IMR-90 (cell line): ENCODE data around the gene HOXC6. TPM values are rescaled to one million over a fixed set of nuclear protein-coding genes. Genes with fewer than 3 reads are reported as not detected.

ENCODE experiments used
- ATAC-seq: fragments of 200-7000 bp; cut with Tn5 transposase; 2 replicates; pipeline ENCODE4 v1.9.1; 2020; ENCODE audit warnings: low read depth, mild to moderate bottlenecking, moderate library complexity
- BruUV-seq: library from RNA; stranded (reverse); fragments of 400-500 nt; replicated peaks from 2 replicates; lab custom pipeline; 2021; lab: Mats Ljungman, UMichigan
- CTCF ChIA-PET: fragments of 300-600 bp; formaldehyde crosslinking; extraction: SDS; loops from one replicate; lab custom pipeline; 2021; ENCODE audit warnings: antibody characterized with exemption; lab: Yijun Ruan, JAX
- POLR2A ChIA-PET: fragments of 300-600 bp; sonication (Branson Sonifier 250); formaldehyde crosslinking; loops from one replicate; lab custom pipeline; 2022; ENCODE audit warnings: antibody characterized with exemption; ENCODE audit not compliant: unreplicated experiment; lab: Charles Lee
- DNase-seq: peaks from one replicate; pipeline ENCODE4 v3.0.0; 2013
- H2AFZ ChIP-seq: replicated peaks from 2 replicates; pipeline ENCODE3; 2013; ENCODE audit warnings: low read length, mild to moderate bottlenecking; ENCODE audit not compliant: poor library complexity
- H2AK5ac ChIP-seq: 2 replicates; pipeline ENCODE4 v1.6.1; 2013; ENCODE audit warnings: low read depth, low read length, inconsistent platforms
- H2AK9ac ChIP-seq: replicated peaks from 2 replicates; pipeline ENCODE3; 2013; ENCODE audit warnings: mild to moderate bottlenecking, low read depth, low read length, moderate library complexity; ENCODE audit not compliant: poor library complexity
- H2BK120ac ChIP-seq: 2 replicates; pipeline ENCODE4 v1.6.1; 2013; ENCODE audit warnings: low read depth, low read length, inconsistent platforms
- H2BK15ac ChIP-seq: 3 replicates; pipeline ENCODE4 v1.6.1; 2013; ENCODE audit warnings: low read depth, low read length, inconsistent platforms
- H2BK20ac ChIP-seq: 2 replicates; pipeline ENCODE4 v1.6.1; 2013; ENCODE audit warnings: low read depth, mild to moderate bottlenecking, inconsistent platforms, low read length, moderate library complexity
- H2BK5ac ChIP-seq: 2 replicates; pipeline ENCODE4 v1.6.1; 2013; ENCODE audit warnings: mild to moderate bottlenecking, low read depth, low read length, inconsistent platforms; ENCODE audit not compliant: poor library complexity, severe bottlenecking
- H3K14ac ChIP-seq: replicated peaks from 2 replicates; pipeline ENCODE4 v1.6.1; 2013; ENCODE audit warnings: low read depth, low read length, inconsistent platforms
- H3K18ac ChIP-seq: 2 replicates; pipeline ENCODE4 v1.6.1; 2013; ENCODE audit warnings: low read depth, low read length, control low read depth
- H3K23ac ChIP-seq: 2 replicates; pipeline ENCODE4 v1.6.1; 2013; ENCODE audit warnings: low read depth, low read length, inconsistent platforms
- H3K27ac ChIP-seq: 2 replicates; pipeline ENCODE4 v1.5.1; 2013; ENCODE audit warnings: mild to moderate bottlenecking, control low read depth, low read length; ENCODE audit not compliant: insufficient read depth
- H3K27me3 ChIP-seq: 2 replicates; pipeline ENCODE4 v1.6.1; 2013; ENCODE audit warnings: low read length; ENCODE audit not compliant: control insufficient read depth, insufficient read depth
- H3K36me3 ChIP-seq: 2 replicates; pipeline ENCODE4 v1.6.1; 2013; ENCODE audit warnings: low read length, mixed read lengths; ENCODE audit not compliant: control insufficient read depth, insufficient read depth
- H3K4ac ChIP-seq: 2 replicates; pipeline ENCODE4 v1.6.1; 2013; ENCODE audit warnings: low read depth, low read length, inconsistent platforms
- H3K4me1 ChIP-seq: 2 replicates; pipeline ENCODE4 v1.6.1; 2013; ENCODE audit warnings: low read length, mixed read lengths; ENCODE audit not compliant: control insufficient read depth, insufficient read depth
- H3K4me2 ChIP-seq: 2 replicates; pipeline ENCODE4 v1.6.1; 2013; ENCODE audit warnings: low read depth, mild to moderate bottlenecking, control low read depth, low read length, moderate library complexity
- H3K4me3 ChIP-seq: 2 replicates; pipeline ENCODE4 v1.5.1; 2013; ENCODE audit warnings: low read depth, mild to moderate bottlenecking, control low read depth, low read length, moderate library complexity; ENCODE audit not compliant: insufficient read depth
- H3K56ac ChIP-seq: 2 replicates; pipeline ENCODE4 v1.6.1; 2013; ENCODE audit warnings: low read length, inconsistent platforms; ENCODE audit not compliant: insufficient read depth; ENCODE audit errors: extremely low read depth
- H3K79me1 ChIP-seq, 2 experiments: 2 replicates each; pipeline ENCODE4 v1.6.1; 2013; ENCODE audit warnings: low read length in 2 of 2, inconsistent platforms in 1 of 2, low read depth in 1 of 2
- H3K9ac ChIP-seq: 2 replicates; pipeline ENCODE4 v1.6.1; 2013; ENCODE audit warnings: low read depth, low read length, control low read depth
- H3K9me1 ChIP-seq: 2 replicates; pipeline ENCODE4 v1.6.1; 2013; ENCODE audit warnings: low read length, inconsistent platforms; ENCODE audit not compliant: insufficient read depth
- H3K9me3 ChIP-seq: 2 replicates; pipeline ENCODE4 v1.6.1; 2013; ENCODE audit warnings: low read length; ENCODE audit not compliant: control insufficient read depth, insufficient read depth
- H4K20me1 ChIP-seq: 2 replicates; pipeline ENCODE4 v1.6.1; 2013; ENCODE audit warnings: low read length, inconsistent platforms; ENCODE audit not compliant: insufficient read depth
- H4K5ac ChIP-seq: 2 replicates; pipeline ENCODE4 v1.6.1; 2013; ENCODE audit warnings: mild to moderate bottlenecking, low read depth, low read length, control low read depth
- H4K8ac ChIP-seq, 2 experiments: 2 replicates each; pipeline ENCODE4 v1.6.1; 2013; ENCODE audit warnings: low read depth in 2 of 2, low read length in 2 of 2, control low read depth in 1 of 2, inconsistent platforms in 1 of 2
- H4K91ac ChIP-seq: 2 replicates; pipeline ENCODE4 v1.6.1; 2013; ENCODE audit warnings: low read depth, low read length, inconsistent platforms; ENCODE audit not compliant: insufficient read depth
- BHLHE40 ChIP-seq: fragments of 150-350 bp; IDR thresholded peaks from 2 replicates; pipeline ENCODE4 v1.6.1; 2016; ENCODE audit warnings: mild to moderate bottlenecking, low read depth, low read length
- CEBPB ChIP-seq: IDR thresholded peaks from 2 replicates; pipeline ENCODE4 v1.6.1; 2012; ENCODE audit warnings: low read depth, low read length, improper control_type of control experiment
- CHD1 ChIP-seq: IDR thresholded peaks from 2 replicates; pipeline ENCODE4 v1.6.1; 2012; ENCODE audit warnings: low read depth, low read length, improper control_type of control experiment
- FOS ChIP-seq: fragments of 150-350 bp; IDR thresholded peaks from 2 replicates; pipeline ENCODE4 v1.6.1; 2016; ENCODE audit warnings: low read depth, low read length
- MAZ ChIP-seq: IDR thresholded peaks from 2 replicates; pipeline ENCODE4 v1.6.1; 2012; ENCODE audit warnings: low read depth, mild to moderate bottlenecking, low read length, improper control_type of control experiment, moderate library complexity, borderline replicate concordance
- NFE2L2 ChIP-seq: fragments of 150-350 bp; IDR thresholded peaks from 2 replicates; pipeline ENCODE4 v1.6.1; 2016; ENCODE audit warnings: low read depth, mild to moderate bottlenecking, low read length
- RFX5 ChIP-seq: IDR thresholded peaks from 2 replicates; pipeline ENCODE4 v1.8.0; 2012; ENCODE audit warnings: low read depth, mild to moderate bottlenecking, low read length, moderate library complexity
- WGBS, 2 experiments: methylation state at CpG; one replicate each; pipeline versions ENCODE4 v1.1.5 to v1.1.7; 2013; ENCODE audit warnings: missing lambda C conversion rate in 2 of 2; ENCODE audit not compliant: insufficient read length in 1 of 2; ENCODE audit errors: extremely low coverage in 2 of 2; 5-methylcytosine and 5-hydroxymethylcytosine counted together
- dilution Hi-C: fragments of 300-500 bp; cut with HindIII; formaldehyde crosslinking; loops from one replicate; pipeline ENCODE4 v1.14.3; 2018; ENCODE audit warnings: low sequenced_read_pairs; ENCODE audit not compliant: unreplicated experiment
- in situ Hi-C: fragments of 300-500 bp; cut with MboI; formaldehyde crosslinking; loops from 3 replicates; pipeline ENCODE4 v1.14.3; 2019; ENCODE audit warnings: low sequenced_read_pairs, inconsistent platforms, mixed read lengths
- intact Hi-C: fragments of 100-400 bp; cut with micrococcal nuclease; formaldehyde crosslinking; loops from 2 replicates; pipeline ENCODE4 v1.10.0; 2022
- polyA plus RNA-seq, 3 experiments: library from polyadenylated mRNA; depleted of rRNA; stranded (reverse); fragments of >200 nt; gene quantifications; 2 replicates each; pipeline ENCODE4 v1.2.3, GENCODE V29; 2012; ENCODE audit warnings: low replicate concordance in 1 of 3
- total RNA-seq: library from RNA; depleted of rRNA; stranded (reverse); fragments of >200 nt; gene quantifications from 2 replicates; pipeline ENCODE4 v1.2.3, GENCODE V29; 2012
- TF ChIP-seq, protein P1 (sequence below): fragments of 150-350 bp; IDR thresholded peaks from 2 replicates; pipeline ENCODE4 v1.6.1; 2016; ENCODE audit warnings: low read depth, mild to moderate bottlenecking, low read length, moderate library complexity, borderline replicate concordance
- TF ChIP-seq, protein P2 (sequence below): fragments of 150-350 bp; IDR thresholded peaks from 2 replicates; pipeline ENCODE4 v1.6.1; 2017; ENCODE audit warnings: mild to moderate bottlenecking, antibody characterized with exemption, low read length, low read depth

The HOXC6 gene
- total and polyA plus RNA-seq, 2 of the 4 experiments (the other 2 are of a cell fraction): 1.1 TPM; not detected in 1

DNA sequence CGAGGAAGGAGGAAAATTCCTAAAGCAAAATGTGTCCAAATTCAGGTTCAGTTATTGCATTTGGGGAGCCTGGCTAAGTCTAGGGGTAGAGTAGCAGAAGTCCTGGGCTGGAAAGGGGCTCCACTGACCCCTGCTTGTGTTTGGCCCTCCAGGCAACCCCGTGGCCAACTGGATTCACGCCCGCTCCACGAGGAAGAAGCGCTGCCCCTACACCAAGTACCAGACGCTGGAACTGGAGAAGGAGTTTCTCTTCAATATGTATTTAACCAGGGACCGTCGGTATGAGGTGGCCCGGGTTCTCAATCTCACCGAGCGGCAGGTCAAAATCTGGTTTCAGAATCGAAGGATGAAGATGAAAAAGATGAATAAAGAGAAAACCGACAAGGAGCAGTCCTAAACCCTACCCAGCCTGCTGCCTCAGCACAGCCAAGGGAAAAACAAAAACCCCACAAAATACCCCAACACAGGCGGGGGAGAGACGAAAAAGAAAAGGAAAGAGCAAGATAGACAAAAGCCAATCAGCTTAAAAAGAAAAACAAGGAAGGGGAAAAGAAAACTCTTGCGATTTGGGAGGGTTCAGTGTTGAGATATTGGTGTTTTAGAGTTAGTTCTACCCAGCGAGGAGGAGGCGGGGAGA is 25.8 kb upstream of the HOXC6 start:
- Histone ChIP-seq H4K91ac (no peak overlapping the region), H3K18ac (no peak overlapping the region), H3K14ac (no peak overlapping the region), H3K9me1 (no peaks in the 10 kb centered on the region), H3K4me3 (no peak overlapping the region), H3K27me3 (peaks cover 96% of the 10 kb centered on the region), H2BK120ac (no peak overlapping the region), H3K9ac (no peak overlapping the region), H4K8ac (no peak overlapping the region), H3K36me3 (no peaks in the 10 kb centered on the region), H3K4me2 (no peak overlapping the region), H2BK20ac (no peak overlapping the region), H2BK5ac (no peak overlapping the region), H2BK15ac (no peak overlapping the region), H2AK9ac (no peak overlapping the region), H4K5ac (no peak overlapping the region), H3K79me1 (no peaks in the 10 kb centered on the region), H3K27ac (no peak overlapping the region), H3K4ac (no peak overlapping the region), H3K23ac (no peak overlapping the region), H4K20me1 (no peaks in the 10 kb centered on the region), H2AK5ac (no peak overlapping the region), H2AFZ (no peak overlapping the region), H3K56ac (no peak overlapping the region), H3K4me1 (no peaks in the 10 kb centered on the region), H3K9me3 (peaks cover 8% of the 10 kb centered on the region; the same call in 1 of the 2 replicates)
- ChIA-PET CTCF (no interaction called here), POLR2A (no interaction called here)
- in situ Hi-C loops: no loop called here
- no CpG with 5 or more reads among the region's 19 CpGs for WGBS, 2 experiments
- BruUV-seq: no TSS peak
- TF ChIP-seq BHLHE40: no peak
- TF ChIP-seq MAZ: no peak
- TF ChIP-seq RFX5: no peak
- TF ChIP-seq NFE2L2: no peak
- TF ChIP-seq, protein P1, sequence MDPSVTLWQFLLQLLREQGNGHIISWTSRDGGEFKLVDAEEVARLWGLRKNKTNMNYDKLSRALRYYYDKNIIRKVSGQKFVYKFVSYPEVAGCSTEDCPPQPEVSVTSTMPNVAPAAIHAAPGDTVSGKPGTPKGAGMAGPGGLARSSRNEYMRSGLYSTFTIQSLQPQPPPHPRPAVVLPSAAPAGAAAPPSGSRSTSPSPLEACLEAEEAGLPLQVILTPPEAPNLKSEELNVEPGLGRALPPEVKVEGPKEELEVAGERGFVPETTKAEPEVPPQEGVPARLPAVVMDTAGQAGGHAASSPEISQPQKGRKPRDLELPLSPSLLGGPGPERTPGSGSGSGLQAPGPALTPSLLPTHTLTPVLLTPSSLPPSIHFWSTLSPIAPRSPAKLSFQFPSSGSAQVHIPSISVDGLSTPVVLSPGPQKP: no peak
- no peak for TF ChIP-seq CHD1
- TF ChIP-seq CEBPB: no peak
- no peak for TF ChIP-seq FOS
- TF ChIP-seq, protein P2, sequence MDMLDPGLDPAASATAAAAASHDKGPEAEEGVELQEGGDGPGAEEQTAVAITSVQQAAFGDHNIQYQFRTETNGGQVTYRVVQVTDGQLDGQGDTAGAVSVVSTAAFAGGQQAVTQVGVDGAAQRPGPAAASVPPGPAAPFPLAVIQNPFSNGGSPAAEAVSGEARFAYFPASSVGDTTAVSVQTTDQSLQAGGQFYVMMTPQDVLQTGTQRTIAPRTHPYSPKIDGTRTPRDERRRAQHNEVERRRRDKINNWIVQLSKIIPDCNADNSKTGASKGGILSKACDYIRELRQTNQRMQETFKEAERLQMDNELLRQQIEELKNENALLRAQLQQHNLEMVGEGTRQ: no peak
- intact Hi-C loops: loop anchor here (10.0 kb wide), 1 partner anchor 298 kb away; no protein-coding TSS in a partner anchor
- no peak for DNase-seq
- no peak for ATAC-seq
- dilution Hi-C loops: no loop called here
